GM23338 (cell line): ENCODE data around the gene TRIAP1. TPM values are rescaled to one million over a fixed set of nuclear protein-coding genes. Genes with fewer than 3 reads are reported as not detected.
A peak's percentile ranks its signal among the peaks of the same experiment; 100 is the strongest.

ENCODE experiments used
- ATAC-seq: fragments of 200-7000 bp; cut with Tn5 transposase; 3 replicates; pipeline ENCODE4 v1.9.1; 2020
- DNase-seq: peaks from one replicate; pipeline ENCODE4 v3.0.0-alpha.2; 2015; ENCODE audit warnings: low spot score
- H2AFZ ChIP-seq: fragments of 200-600 bp; sonication (generic); 2 replicates; pipeline ENCODE4 v1.8.0; 2016; ENCODE audit warnings: antibody characterized with exemption, mild to moderate bottlenecking, moderate library complexity
- H3F3A ChIP-seq: fragments of 200-600 bp; sonication (generic); replicated peaks from 2 replicates; pipeline ENCODE4 v1.8.0; 2017; ENCODE audit warnings: antibody characterized with exemption, mixed run types, low read depth
- H3K27ac ChIP-seq: fragments of 200-600 bp; sonication (generic); 2 replicates; pipeline ENCODE4 v1.6.1; 2016; ENCODE audit warnings: low read depth
- H3K27me3 ChIP-seq: fragments of 200-600 bp; sonication (generic); 2 replicates; pipeline ENCODE4 v1.8.0; 2016; ENCODE audit warnings: mild to moderate bottlenecking, mixed run types, moderate library complexity; ENCODE audit not compliant: insufficient read depth
- H3K36me3 ChIP-seq: fragments of 200-600 bp; sonication (generic); 2 replicates; pipeline ENCODE4 v1.8.0; 2016; ENCODE audit warnings: mild to moderate bottlenecking; ENCODE audit not compliant: insufficient read depth
- H3K4me1 ChIP-seq: fragments of 200-600 bp; sonication (generic); 2 replicates; pipeline ENCODE4 v1.8.0; 2016; ENCODE audit warnings: mild to moderate bottlenecking, moderate library complexity; ENCODE audit not compliant: insufficient read depth
- H3K4me2 ChIP-seq: fragments of 200-600 bp; sonication (generic); 2 replicates; pipeline ENCODE4 v1.7.1; 2017; ENCODE audit warnings: mixed run types
- H3K4me3 ChIP-seq: fragments of 200-600 bp; sonication (generic); 2 replicates; pipeline ENCODE4 v1.6.1; 2016; ENCODE audit warnings: mixed run types
- H3K79me2 ChIP-seq: fragments of 200-600 bp; sonication (generic); replicated peaks from 2 replicates; pipeline ENCODE4 v1.8.0; 2017; ENCODE audit warnings: mild to moderate bottlenecking; ENCODE audit not compliant: insufficient read depth
- H3K9me2 ChIP-seq: fragments of 200-600 bp; sonication (generic); 2 replicates; pipeline ENCODE4 v1.8.0; 2017; ENCODE audit not compliant: insufficient read depth
- H4K20me1 ChIP-seq: fragments of 200-600 bp; sonication (generic); replicated peaks from 2 replicates; pipeline ENCODE4 v1.8.0; 2017; ENCODE audit warnings: mild to moderate bottlenecking; ENCODE audit not compliant: insufficient read depth
- H3K27ac Mint-ChIP-seq: 2 replicates; pipeline ENCODE4 v1.8.0; 2020; ENCODE audit warnings: inconsistent platforms, mild to moderate bottlenecking, moderate library complexity, mixed read lengths
- H3K27me3 Mint-ChIP-seq: 3 replicates; pipeline ENCODE4 v1.8.0; 2022; ENCODE audit warnings: low read depth, mild to moderate bottlenecking, moderate library complexity, mixed read lengths, inconsistent platforms; ENCODE audit not compliant: insufficient read depth, poor library complexity
- H3K36me3 Mint-ChIP-seq: 3 replicates; pipeline ENCODE4 v1.8.0; 2021; ENCODE audit warnings: low read depth, mild to moderate bottlenecking, inconsistent platforms, moderate library complexity, mixed read lengths
- H3K4me1 Mint-ChIP-seq: 3 replicates; pipeline ENCODE4 v1.8.0; 2020; ENCODE audit warnings: mild to moderate bottlenecking, inconsistent platforms, mixed read lengths
- H3K4me3 Mint-ChIP-seq: 3 replicates; pipeline ENCODE4 v1.8.0; 2021; ENCODE audit warnings: moderate library complexity, mild to moderate bottlenecking, inconsistent platforms, mixed read lengths
- H3K9me3 Mint-ChIP-seq: 3 replicates; pipeline ENCODE4 v1.8.0; 2020; ENCODE audit warnings: moderate library complexity, mild to moderate bottlenecking, inconsistent platforms, mixed read lengths
- CREB1 ChIP-seq: fragments of 250-450 bp; sonication (Bioruptor Pico); IDR thresholded peaks from 2 replicates; pipeline ENCODE4 v1.5.0; 2020; ENCODE audit warnings: low read depth, mild to moderate bottlenecking, moderate library complexity
- EZH2 ChIP-seq: fragments of 200-600 bp; sonication (generic); IDR thresholded peaks from one replicate; pipeline ENCODE4 v1.8.0; 2017; ENCODE audit warnings: antibody characterized with exemption, mild to moderate bottlenecking, low read depth; ENCODE audit not compliant: unreplicated experiment
- EZH2phosphoT487 ChIP-seq: fragments of 200-600 bp; sonication (generic); IDR thresholded peaks from one replicate; pipeline ENCODE4 v1.8.1; 2018; ENCODE audit warnings: antibody characterized with exemption; ENCODE audit not compliant: unreplicated experiment
- JUNB ChIP-seq: IDR thresholded peaks from one replicate; pipeline ENCODE4 v1.6.1; 2016; ENCODE audit warnings: antibody characterized with exemption; ENCODE audit not compliant: unreplicated experiment
- NANOG ChIP-seq: IDR thresholded peaks from 2 replicates; pipeline ENCODE4 v1.6.1; 2016; ENCODE audit warnings: antibody characterized with exemption, borderline replicate concordance
- POLR2AphosphoS5 ChIP-seq: IDR thresholded peaks from 2 replicates; pipeline ENCODE4 v1.6.1; 2016; ENCODE audit warnings: antibody characterized with exemption, low read depth
- STAT1 ChIP-seq: IDR thresholded peaks from one replicate; pipeline ENCODE4 v1.6.1; 2016; ENCODE audit warnings: antibody characterized with exemption; ENCODE audit not compliant: unreplicated experiment
- ZNF114 ChIP-seq: fragments of 250-450 bp; sonication (Bioruptor Pico); IDR thresholded peaks from 2 replicates; pipeline ENCODE4 v1.5.0; 2020; ENCODE audit warnings: mild to moderate bottlenecking, moderate library complexity
- ZNF331 ChIP-seq: fragments of 250-450 bp; sonication (Bioruptor Pico); IDR thresholded peaks from 2 replicates; pipeline ENCODE4 v1.5.0; 2020; ENCODE audit warnings: low read depth, mild to moderate bottlenecking, moderate library complexity
- polyA plus RNA-seq: library from polyadenylated mRNA; unstranded; fragments of >200 nt; fragmentation: Nextera tagmentation; extraction: Ambion mirVana; gene quantifications from 2 replicates; pipeline ENCODE4 v1.2.1, GENCODE V29; 2016
- total RNA-seq: library from RNA; depleted of rRNA; stranded (reverse); fragments of >200 nt; shearing (Covaris generic); gene quantifications from 2 replicates; pipeline ENCODE4 v1.2.3, GENCODE V29; 2014
- TF ChIP-seq, protein P1 (sequence below): fragments of 250-450 bp; sonication (Bioruptor Pico); IDR thresholded peaks from 2 replicates; pipeline ENCODE4 v1.5.0; 2020; ENCODE audit warnings: mild to moderate bottlenecking, moderate library complexity
- TF ChIP-seq, protein P2 (sequence below): IDR thresholded peaks from one replicate; pipeline ENCODE4 v1.6.1; 2018; ENCODE audit warnings: antibody characterized with exemption; ENCODE audit not compliant: unreplicated experiment
- TF ChIP-seq, protein P3 (sequence below): IDR thresholded peaks from 2 replicates; pipeline ENCODE4 v1.6.1; 2016; ENCODE audit warnings: antibody characterized with exemption
- TF ChIP-seq, protein P4 (sequence below), 2 experiments: fragments of 200-600 bp in 1 of 2; sonication (generic) in 1 of 2; conservative IDR thresholded peaks; 2 replicates each; pipeline versions ENCODE4 v1.5.1 to v1.6.1; 2016 to 2017; ENCODE audit warnings: antibody characterized with exemption in 2 of 2, low read depth in 2 of 2, mild to moderate bottlenecking in 2 of 2, moderate library complexity in 1 of 2

TRIAP1 gene
- total and polyA plus RNA-seq, 2 experiments from 2014 or later = 53.4 to 94.2 TPM

DNA sequence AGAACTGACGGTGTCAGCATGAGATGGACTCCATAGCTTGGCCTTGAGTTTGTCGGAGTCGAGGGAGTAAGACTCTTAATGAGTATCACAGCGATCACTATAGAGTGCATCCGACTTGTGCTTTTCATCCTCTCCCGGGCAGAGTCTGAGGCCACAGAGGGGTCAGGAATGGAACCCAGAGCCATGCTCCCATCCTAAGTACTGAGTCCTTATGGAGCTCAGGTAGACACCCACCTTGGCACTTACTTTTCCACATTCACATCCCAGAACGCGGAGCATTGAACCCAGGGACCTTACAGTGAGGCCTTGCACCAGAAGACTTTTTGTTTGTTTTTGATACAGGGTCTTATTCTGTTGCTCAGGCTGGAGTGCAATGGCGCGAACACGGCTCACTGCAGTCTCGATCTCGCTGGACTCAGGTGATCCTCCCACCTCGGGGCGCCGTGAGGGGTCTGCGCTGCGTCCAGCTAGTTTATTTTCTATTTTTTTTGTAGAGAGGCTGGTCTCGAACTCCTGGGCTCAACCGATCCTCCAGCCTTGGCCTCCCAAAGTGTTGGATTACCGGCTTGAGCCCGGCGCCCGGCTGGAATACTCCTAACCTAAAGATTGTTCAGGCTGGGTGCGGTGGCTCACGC is 24.1 kb upstream of the TRIAP1 start:
- peak; percentile 35 for ATAC-seq
- H3K4me1 Mint-ChIP-seq = peaks cover 29% of the 10 kb centered on the region

More for the DNA sequence above, 24.1 kb upstream of the TRIAP1 start:
- peak overlapping the region; percentile 88 for H3K4me2 ChIP-seq
- Mint-ChIP-seq H3K9me3 (no peaks in the 10 kb centered on the region), H3K36me3 (peaks cover 31% of the 10 kb centered on the region), H3K27me3 (peaks cover 4% of the 10 kb centered on the region), H3K27ac (no peak overlapping the region), H3K4me3 (peak overlapping the region; percentile 96)
- H3F3A ChIP-seq = peaks cover 22% of the 10 kb centered on the region
- H3K9me2 ChIP-seq = no peaks in the 10 kb centered on the region
- H3K79me2 ChIP-seq = peaks cover 38% of the 10 kb centered on the region
- TF ChIP-seq POLR2AphosphoS5 (no peak), EZH2phosphoT487 (no peak), NANOG (no peak), EZH2 (no peak), JUNB (no peak), CREB1 (CRISPR knock-in tag) (no peak), ZNF114 (CRISPR knock-in tag) (no peak), STAT1 (no peak), ZNF331 (CRISPR knock-in tag) (no peak)
- TF ChIP-seq, protein P1, sequence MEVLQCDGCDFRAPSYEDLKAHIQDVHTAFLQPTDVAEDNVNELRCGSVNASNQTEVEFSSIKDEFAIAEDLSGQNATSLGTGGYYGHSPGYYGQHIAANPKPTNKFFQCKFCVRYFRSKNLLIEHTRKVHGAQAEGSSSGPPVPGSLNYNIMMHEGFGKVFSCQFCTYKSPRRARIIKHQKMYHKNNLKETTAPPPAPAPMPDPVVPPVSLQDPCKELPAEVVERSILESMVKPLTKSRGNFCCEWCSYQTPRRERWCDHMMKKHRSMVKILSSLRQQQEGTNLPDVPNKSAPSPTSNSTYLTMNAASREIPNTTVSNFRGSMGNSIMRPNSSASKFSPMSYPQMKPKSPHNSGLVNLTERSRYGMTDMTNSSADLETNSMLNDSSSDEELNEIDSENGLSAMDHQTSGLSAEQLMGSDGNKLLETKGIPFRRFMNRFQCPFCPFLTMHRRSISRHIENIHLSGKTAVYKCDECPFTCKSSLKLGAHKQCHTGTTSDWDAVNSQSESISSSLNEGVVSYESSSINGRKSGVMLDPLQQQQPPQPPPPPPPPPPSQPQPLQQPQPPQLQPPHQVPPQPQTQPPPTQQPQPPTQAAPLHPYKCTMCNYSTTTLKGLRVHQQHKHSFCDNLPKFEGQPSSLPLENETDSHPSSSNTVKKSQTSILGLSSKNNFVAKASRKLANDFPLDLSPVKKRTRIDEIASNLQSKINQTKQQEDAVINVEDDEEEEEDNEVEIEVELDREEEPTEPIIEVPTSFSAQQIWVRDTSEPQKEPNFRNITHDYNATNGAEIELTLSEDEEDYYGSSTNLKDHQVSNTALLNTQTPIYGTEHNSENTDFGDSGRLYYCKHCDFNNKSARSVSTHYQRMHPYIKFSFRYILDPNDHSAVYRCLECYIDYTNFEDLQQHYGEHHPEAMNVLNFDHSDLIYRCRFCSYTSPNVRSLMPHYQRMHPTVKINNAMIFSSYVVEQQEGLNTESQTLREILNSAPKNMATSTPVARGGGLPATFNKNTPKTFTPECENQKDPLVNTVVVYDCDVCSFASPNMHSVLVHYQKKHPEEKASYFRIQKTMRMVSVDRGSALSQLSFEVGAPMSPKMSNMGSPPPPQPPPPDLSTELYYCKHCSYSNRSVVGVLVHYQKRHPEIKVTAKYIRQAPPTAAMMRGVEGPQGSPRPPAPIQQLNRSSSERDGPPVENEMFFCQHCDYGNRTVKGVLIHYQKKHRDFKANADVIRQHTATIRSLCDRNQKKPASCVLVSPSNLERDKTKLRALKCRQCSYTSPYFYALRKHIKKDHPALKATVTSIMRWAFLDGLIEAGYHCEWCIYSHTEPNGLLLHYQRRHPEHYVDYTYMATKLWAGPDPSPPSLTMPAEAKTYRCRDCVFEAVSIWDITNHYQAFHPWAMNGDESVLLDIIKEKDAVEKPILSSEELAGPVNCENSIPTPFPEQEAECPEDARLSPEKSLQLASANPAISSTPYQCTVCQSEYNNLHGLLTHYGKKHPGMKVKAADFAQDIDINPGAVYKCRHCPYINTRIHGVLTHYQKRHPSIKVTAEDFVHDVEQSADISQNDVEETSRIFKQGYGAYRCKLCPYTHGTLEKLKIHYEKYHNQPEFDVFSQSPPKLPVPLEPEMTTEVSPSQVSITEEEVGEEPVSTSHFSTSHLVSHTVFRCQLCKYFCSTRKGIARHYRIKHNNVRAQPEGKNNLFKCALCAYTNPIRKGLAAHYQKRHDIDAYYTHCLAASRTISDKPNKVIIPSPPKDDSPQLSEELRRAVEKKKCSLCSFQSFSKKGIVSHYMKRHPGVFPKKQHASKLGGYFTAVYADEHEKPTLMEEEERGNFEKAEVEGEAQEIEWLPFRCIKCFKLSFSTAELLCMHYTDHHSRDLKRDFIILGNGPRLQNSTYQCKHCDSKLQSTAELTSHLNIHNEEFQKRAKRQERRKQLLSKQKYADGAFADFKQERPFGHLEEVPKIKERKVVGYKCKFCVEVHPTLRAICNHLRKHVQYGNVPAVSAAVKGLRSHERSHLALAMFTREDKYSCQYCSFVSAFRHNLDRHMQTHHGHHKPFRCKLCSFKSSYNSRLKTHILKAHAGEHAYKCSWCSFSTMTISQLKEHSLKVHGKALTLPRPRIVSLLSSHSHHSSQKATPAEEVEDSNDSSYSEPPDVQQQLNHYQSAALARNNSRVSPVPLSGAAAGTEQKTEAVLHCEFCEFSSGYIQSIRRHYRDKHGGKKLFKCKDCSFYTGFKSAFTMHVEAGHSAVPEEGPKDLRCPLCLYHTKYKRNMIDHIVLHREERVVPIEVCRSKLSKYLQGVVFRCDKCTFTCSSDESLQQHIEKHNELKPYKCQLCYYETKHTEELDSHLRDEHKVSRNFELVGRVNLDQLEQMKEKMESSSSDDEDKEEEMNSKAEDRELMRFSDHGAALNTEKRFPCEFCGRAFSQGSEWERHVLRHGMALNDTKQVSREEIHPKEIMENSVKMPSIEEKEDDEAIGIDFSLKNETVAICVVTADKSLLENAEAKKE (CRISPR knock-in tag) = no peak
- TF ChIP-seq, protein P2, sequence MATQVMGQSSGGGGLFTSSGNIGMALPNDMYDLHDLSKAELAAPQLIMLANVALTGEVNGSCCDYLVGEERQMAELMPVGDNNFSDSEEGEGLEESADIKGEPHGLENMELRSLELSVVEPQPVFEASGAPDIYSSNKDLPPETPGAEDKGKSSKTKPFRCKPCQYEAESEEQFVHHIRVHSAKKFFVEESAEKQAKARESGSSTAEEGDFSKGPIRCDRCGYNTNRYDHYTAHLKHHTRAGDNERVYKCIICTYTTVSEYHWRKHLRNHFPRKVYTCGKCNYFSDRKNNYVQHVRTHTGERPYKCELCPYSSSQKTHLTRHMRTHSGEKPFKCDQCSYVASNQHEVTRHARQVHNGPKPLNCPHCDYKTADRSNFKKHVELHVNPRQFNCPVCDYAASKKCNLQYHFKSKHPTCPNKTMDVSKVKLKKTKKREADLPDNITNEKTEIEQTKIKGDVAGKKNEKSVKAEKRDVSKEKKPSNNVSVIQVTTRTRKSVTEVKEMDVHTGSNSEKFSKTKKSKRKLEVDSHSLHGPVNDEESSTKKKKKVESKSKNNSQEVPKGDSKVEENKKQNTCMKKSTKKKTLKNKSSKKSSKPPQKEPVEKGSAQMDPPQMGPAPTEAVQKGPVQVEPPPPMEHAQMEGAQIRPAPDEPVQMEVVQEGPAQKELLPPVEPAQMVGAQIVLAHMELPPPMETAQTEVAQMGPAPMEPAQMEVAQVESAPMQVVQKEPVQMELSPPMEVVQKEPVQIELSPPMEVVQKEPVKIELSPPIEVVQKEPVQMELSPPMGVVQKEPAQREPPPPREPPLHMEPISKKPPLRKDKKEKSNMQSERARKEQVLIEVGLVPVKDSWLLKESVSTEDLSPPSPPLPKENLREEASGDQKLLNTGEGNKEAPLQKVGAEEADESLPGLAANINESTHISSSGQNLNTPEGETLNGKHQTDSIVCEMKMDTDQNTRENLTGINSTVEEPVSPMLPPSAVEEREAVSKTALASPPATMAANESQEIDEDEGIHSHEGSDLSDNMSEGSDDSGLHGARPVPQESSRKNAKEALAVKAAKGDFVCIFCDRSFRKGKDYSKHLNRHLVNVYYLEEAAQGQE = no peak
- TF ChIP-seq, protein P3, sequence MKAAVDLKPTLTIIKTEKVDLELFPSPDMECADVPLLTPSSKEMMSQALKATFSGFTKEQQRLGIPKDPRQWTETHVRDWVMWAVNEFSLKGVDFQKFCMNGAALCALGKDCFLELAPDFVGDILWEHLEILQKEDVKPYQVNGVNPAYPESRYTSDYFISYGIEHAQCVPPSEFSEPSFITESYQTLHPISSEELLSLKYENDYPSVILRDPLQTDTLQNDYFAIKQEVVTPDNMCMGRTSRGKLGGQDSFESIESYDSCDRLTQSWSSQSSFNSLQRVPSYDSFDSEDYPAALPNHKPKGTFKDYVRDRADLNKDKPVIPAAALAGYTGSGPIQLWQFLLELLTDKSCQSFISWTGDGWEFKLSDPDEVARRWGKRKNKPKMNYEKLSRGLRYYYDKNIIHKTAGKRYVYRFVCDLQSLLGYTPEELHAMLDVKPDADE = no peak
- TF ChIP-seq, protein P4, sequence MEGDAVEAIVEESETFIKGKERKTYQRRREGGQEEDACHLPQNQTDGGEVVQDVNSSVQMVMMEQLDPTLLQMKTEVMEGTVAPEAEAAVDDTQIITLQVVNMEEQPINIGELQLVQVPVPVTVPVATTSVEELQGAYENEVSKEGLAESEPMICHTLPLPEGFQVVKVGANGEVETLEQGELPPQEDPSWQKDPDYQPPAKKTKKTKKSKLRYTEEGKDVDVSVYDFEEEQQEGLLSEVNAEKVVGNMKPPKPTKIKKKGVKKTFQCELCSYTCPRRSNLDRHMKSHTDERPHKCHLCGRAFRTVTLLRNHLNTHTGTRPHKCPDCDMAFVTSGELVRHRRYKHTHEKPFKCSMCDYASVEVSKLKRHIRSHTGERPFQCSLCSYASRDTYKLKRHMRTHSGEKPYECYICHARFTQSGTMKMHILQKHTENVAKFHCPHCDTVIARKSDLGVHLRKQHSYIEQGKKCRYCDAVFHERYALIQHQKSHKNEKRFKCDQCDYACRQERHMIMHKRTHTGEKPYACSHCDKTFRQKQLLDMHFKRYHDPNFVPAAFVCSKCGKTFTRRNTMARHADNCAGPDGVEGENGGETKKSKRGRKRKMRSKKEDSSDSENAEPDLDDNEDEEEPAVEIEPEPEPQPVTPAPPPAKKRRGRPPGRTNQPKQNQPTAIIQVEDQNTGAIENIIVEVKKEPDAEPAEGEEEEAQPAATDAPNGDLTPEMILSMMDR (conservative IDR thresholded peaks at IDR 0.05; ENCODE audit: low read depth in 2 of 2) = no peak
- H3K4me1 ChIP-seq = peaks cover 13% of the 10 kb centered on the region; the same call in 1 of the 2 replicates
- peaks cover 8% of the 10 kb centered on the region for H3K36me3 ChIP-seq
- H3K27me3 ChIP-seq = 0 out of 2 replicates have a peak, but pooled peaks cover 1% of the 10 kb centered on the region
- peak overlapping the region; percentile 99 for H2AFZ ChIP-seq
- H4K20me1 ChIP-seq = peaks cover 28% of the 10 kb centered on the region
- peak overlapping the region; percentile 77 for H3K4me3 ChIP-seq
- H3K27ac ChIP-seq = peak overlapping the region; percentile 69
- peak; percentile 48 for DNase-seq
